ENCODE data around the gene COA7. TPM values are rescaled to one million over a fixed set of nuclear protein-coding genes. Genes with fewer than 3 reads are reported as not detected.

COA7 gene
- polyA plus RNA-seq, 1 of the 3 experiments (the other 2 are of a cell fraction): 9.0 TPM

DNA sequence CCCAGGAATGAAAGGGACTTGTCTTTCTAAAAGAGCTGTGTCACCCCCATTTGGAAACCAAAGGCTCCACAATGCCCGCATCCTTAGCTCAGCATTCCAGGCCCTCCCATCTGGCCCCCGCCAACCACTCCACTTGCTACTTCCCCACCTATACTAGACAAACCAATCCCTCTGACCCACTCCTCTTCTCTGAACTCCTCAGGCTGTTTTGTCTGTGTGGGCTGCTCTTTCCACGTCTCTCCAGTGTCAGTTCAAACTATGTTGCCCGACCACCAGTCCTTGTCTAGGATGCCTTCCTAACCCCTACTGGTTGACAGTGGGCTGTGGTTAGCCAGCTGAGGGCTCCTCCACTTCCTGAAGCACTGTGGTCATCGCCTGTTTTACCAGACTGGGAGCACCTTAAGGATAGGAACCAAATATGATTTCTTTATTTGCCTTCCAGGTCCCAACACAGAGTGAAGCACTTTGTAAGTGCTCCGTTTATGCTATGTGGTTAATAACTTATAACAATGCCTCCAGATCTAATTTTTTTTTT lies 8.1 kb upstream of the COA7 start:
- Histone ChIP-seq H3K4me3 (ENCODE audit: low read depth in 2 of 2, low read length in 1 of 2) (no peak overlapping the region), H3K27me3 (ENCODE audit: insufficient read depth) (no peaks in the 10 kb centered on the region), H4K20me1 (ENCODE audit: insufficient read depth) (no peaks in the 10 kb centered on the region), H3K27ac (ENCODE audit: low read depth in 2 of 2, low read length in 1 of 2) (no peak overlapping the region), H3K9me2 (no peaks in the 10 kb centered on the region), H3K36me3 (replicated peaks in 1 of 2; ENCODE audit: control insufficient read depth in 1 of 2, insufficient read depth in 2 of 2, low read length in 1 of 2) (no peaks in the 10 kb centered on the region), H3F3A (replicated peaks; ENCODE audit: insufficient read depth) (peaks cover 4% of the 10 kb centered on the region), H2AFZ (ENCODE audit: low read depth) (no peak overlapping the region), H3K9me3 (no peaks in the 10 kb centered on the region), H3K4me1 (ENCODE audit: control insufficient read depth in 1 of 2, insufficient read depth in 2 of 2, low read depth in 1 of 2, low read length in 1 of 2) (peaks cover 0 to 7% of the 10 kb centered on the region in 2 experiments; a peak in 2 of 4 replicates), H3K79me2 (ENCODE audit: insufficient read depth) (no peaks in the 10 kb centered on the region), H3K4me2 (no peak overlapping the region), H3K9ac (no peak overlapping the region)
- no peak for DNase-seq
- WGBS (ENCODE audit: low lambda C conversion rate): 84% methylated on average over 5 of the region's 6 CpGs
- no peak for TF ChIP-seq NFIC (IDR thresholded peaks at IDR 0.05; ENCODE audit: borderline replicate concordance)
- TF ChIP-seq FOSL2 (IDR thresholded peaks at IDR 0.05; ENCODE audit: borderline replicate concordance, low read depth): no peak
- no peak for TF ChIP-seq EZH2phosphoT487 (IDR thresholded peaks at IDR 0.05; ENCODE audit: borderline replicate concordance, low read depth)
- no peak for TF ChIP-seq TAF1 (IDR thresholded peaks at IDR 0.05; ENCODE audit: borderline replicate concordance, low read depth, low read length)
- TF ChIP-seq CHD2 (IDR thresholded peaks at IDR 0.05; ENCODE audit: low read length, partially characterized antibody): no peak
- no peak for TF ChIP-seq TEAD4 (IDR thresholded peaks at IDR 0.05; ENCODE audit: borderline replicate concordance, insufficient read depth)
- ChIA-PET CTCF (no interaction called here), POLR2A (interaction anchor here (1.0 kb wide), 1 partner anchor 20 kb away, joined by 3 read pairs; the partner anchor contains the start of gene ZYG11B)

DNA sequence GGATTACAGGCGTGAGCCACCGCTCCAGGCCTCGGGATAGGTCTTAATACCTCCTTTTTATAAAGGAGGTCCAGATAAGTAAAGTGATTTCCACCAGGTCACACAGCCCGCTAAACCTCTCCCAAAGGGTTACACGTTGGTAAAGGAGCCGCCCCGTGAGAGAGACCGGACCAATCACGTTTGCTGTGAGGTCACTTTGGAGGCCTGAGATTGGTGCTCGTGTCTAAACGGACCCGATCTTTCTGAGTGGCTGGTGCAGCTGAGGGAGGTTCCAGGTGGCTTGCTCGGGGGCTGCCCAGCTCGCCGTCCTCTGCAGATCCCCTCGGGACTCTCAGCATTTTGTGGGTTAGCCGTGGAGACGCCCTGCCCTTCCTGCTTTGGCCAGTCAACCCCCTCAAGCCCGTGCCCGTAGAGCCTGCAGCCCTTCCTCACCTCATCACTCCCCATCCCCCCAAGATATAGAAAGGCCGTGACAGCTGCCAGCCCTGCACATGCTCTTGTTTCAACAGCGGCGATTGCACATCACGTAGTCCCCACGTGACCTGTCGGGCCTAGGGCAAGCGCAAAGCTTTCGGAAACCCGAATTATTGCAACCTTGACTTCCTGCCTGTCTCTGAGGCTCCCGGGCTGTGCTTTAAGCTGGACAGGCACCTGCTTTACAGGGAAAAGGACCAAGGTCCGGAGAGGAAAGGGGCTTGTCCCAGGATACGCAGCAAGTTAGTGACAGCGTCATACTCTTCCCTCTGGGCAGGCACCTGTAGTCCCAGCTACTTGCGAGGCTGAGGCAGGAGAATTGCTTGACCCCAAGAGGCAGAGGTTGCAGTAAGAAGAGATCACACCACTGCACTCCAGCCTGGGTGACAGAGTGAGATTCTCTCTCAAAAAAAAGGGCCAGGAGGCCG lies 5.0 kb upstream of the COA7 start:
- Histone ChIP-seq H3K9me3 (no peaks in the 10 kb centered on the region), H4K20me1 (ENCODE audit: insufficient read depth) (no peaks in the 10 kb centered on the region), H2AFZ (ENCODE audit: low read depth) (peak overlapping the region; percentile 91), H3K4me2 (peak overlapping the region; percentile 70), H3K27ac (ENCODE audit: low read depth in 2 of 2, low read length in 1 of 2) (peak overlapping the region in 1 of 2 experiments; percentile 78; a peak in 2 of 4 replicates), H3K27me3 (ENCODE audit: insufficient read depth) (no peaks in the 10 kb centered on the region), H3F3A (replicated peaks; ENCODE audit: insufficient read depth) (peaks cover 14% of the 10 kb centered on the region), H3K4me1 (ENCODE audit: control insufficient read depth in 1 of 2, insufficient read depth in 2 of 2, low read depth in 1 of 2, low read length in 1 of 2) (peaks cover 0 to 11% of the 10 kb centered on the region in 2 experiments; a peak in 2 of 4 replicates), H3K79me2 (ENCODE audit: insufficient read depth) (no peaks in the 10 kb centered on the region), H3K36me3 (replicated peaks in 1 of 2; ENCODE audit: control insufficient read depth in 1 of 2, insufficient read depth in 2 of 2, low read length in 1 of 2) (no peaks in the 10 kb centered on the region), H3K9ac (0 out of 2 replicates have a peak overlapping the region, but pooled peaks have one; percentile 21), H3K4me3 (ENCODE audit: low read depth in 2 of 2, low read length in 1 of 2) (peak overlapping the region; percentile 55 to 58), H3K9me2 (no peaks in the 10 kb centered on the region)
- WGBS (ENCODE audit: low lambda C conversion rate): 13% methylated on average over 22 of the region's 35 CpGs
- ChIA-PET CTCF (interaction anchor here (0.6 kb wide), 1 partner anchor 479 kb away, joined by 3 read pairs; no protein-coding TSS in a partner anchor), POLR2A (interaction anchor here (0.6 to 1.1 kb wide), 6 partner anchors 10 to 478 kb away, joined by 3 to 6 read pairs (median 3); partner anchors contain the start of gene ZYG11B)
- peak; percentile 88 for DNase-seq
- TF ChIP-seq JUND (IDR thresholded peaks at IDR 0.05) (no peak), CHD2 (IDR thresholded peaks at IDR 0.05; ENCODE audit: low read length, partially characterized antibody) (peak; percentile 78), SIN3A (IDR thresholded peaks at IDR 0.05; ENCODE audit: borderline replicate concordance, low read depth, low read length) (peak; percentile 96), NFIC (IDR thresholded peaks at IDR 0.05; ENCODE audit: borderline replicate concordance) (no peak), EP300 (IDR thresholded peaks at IDR 0.05; ENCODE audit: borderline replicate concordance in 1 of 2, low read depth in 1 of 2, low read length in 1 of 2) (no peak; a peak in 1 of 4 replicates), RCOR1 (IDR thresholded peaks at IDR 0.05; ENCODE audit: low read length) (peak; percentile 7; the same call in 1 of the 2 replicates), RXRA (IDR thresholded peaks at IDR 0.05; ENCODE audit: borderline replicate concordance, low read depth) (no peak), TEAD4 (IDR thresholded peaks at IDR 0.05; ENCODE audit: borderline replicate concordance, insufficient read depth) (no peak), POLR2AphosphoS5 (IDR thresholded peaks at IDR 0.05; ENCODE audit: low read depth, low read length) (peak; percentile 34; the same call in 1 of the 2 replicates), MEF2A (IDR thresholded peaks at IDR 0.05; ENCODE audit: borderline replicate concordance, low read depth) (no peak), RFX5 (IDR thresholded peaks at IDR 0.05; ENCODE audit: low read length) (0 out of 2 replicates have a peak, but pooled peaks have one; percentile 54), ELF1 (IDR thresholded peaks at IDR 0.05) (no peak), RAD21 (IDR thresholded peaks at IDR 0.05; ENCODE audit: low read length) (no peak), GABPA (IDR thresholded peaks at IDR 0.05; ENCODE audit: low read depth) (no peak), GATA2 (CRISPR knock-in tag; IDR thresholded peaks at IDR 0.05) (no peak)
- TF ChIP-seq, protein P1, sequence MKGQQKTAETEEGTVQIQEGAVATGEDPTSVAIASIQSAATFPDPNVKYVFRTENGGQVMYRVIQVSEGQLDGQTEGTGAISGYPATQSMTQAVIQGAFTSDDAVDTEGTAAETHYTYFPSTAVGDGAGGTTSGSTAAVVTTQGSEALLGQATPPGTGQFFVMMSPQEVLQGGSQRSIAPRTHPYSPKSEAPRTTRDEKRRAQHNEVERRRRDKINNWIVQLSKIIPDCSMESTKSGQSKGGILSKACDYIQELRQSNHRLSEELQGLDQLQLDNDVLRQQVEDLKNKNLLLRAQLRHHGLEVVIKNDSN (IDR thresholded peaks at IDR 0.05; ENCODE audit: borderline replicate concordance, low read depth): peak; percentile 93
- TF ChIP-seq, protein P2, sequence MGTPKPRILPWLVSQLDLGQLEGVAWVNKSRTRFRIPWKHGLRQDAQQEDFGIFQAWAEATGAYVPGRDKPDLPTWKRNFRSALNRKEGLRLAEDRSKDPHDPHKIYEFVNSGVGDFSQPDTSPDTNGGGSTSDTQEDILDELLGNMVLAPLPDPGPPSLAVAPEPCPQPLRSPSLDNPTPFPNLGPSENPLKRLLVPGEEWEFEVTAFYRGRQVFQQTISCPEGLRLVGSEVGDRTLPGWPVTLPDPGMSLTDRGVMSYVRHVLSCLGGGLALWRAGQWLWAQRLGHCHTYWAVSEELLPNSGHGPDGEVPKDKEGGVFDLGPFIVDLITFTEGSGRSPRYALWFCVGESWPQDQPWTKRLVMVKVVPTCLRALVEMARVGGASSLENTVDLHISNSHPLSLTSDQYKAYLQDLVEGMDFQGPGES (IDR thresholded peaks at IDR 0.05; ENCODE audit: low read depth, low read length): no peak; the same call in 1 of the 2 replicates
- TF ChIP-seq, protein P3, sequence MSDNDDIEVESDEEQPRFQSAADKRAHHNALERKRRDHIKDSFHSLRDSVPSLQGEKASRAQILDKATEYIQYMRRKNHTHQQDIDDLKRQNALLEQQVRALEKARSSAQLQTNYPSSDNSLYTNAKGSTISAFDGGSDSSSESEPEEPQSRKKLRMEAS (IDR thresholded peaks at IDR 0.05; ENCODE audit: low read depth): peak; percentile 99
